ENCODE results near the gene TMEM18.
"Not testable (repeated sequence)": the region's sequence is repeated elsewhere in the genome, so short reads cannot be mapped to it uniquely, and the experiment has no call there.

The TMEM18 gene

DNA sequence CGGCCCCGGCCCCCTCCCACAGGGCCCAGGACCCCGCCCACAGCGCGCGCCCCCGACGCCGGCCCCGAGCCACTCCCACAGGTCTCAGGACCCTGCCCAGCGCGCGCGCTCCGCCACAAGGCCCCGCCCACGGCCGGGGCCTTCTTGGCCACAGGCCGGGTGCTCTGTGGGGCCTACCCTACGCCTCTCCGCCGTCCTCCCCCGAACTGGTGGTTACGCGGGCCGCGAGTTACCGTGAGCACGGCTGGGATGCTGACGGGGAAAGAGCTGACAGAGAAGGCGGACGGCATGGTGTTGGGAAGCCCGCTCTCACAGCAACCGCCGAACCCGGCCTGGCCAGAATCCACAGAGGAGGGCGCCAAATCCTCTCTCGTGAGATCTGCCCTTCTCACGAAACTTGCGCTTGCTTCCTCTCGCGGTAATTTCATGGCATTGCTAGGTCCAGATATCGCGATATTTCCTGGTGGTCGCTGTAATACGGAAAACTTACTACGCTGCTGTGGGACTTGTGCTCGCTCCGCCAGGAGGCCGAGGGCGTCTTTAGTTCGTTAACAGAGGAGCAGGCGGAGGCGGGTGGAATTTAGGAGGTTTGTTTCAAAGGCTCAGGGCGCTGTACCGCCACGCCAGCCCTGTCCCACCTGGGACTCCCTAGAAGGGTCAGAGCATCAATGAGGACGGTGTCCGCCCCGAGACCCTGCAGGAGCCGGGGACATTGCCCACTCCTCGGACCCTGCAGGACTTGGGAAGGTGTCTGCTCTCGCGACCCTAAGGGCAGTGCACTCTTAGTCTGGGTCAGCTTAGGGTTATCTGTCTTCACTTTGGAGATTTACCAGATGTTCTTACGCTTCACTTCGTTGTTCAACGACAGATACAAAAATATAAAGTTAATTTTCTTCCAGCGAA lies at the start of gene TMEM18:
Gene TMEM18, minus strand, starts transcription at position 351 of the 903 bp plus-strand sequence. Its CDS starts 61 bp downstream, at position 290.
- peak; percentile 97 for DNase-seq

- DNase-seq = no peak
Measured at GRCh38 chr2:726169-726568, 49.0 kb upstream of the TMEM18 start.

DNA sequence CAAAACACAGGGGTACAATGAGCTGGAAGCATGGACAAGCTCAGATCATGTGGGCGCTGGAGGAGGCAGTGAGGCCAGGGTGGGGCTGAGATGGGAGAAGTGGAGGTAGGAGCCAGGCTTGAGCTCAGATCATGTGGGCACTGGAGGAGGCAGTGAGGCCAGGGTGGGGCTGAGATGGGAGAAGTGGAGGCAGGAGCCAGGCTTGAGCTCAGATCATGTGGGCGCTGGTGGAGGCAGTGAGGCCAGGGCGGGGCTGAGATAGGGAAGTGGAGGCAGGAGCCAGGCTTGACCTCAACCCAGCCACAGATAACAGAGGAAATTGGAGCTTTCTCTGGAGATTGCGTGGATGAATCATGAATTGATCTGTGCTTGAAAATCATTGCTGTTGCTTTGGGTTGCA lies 48.3 kb upstream of the TMEM18 start:
- DNase-seq = no peak

DNA sequence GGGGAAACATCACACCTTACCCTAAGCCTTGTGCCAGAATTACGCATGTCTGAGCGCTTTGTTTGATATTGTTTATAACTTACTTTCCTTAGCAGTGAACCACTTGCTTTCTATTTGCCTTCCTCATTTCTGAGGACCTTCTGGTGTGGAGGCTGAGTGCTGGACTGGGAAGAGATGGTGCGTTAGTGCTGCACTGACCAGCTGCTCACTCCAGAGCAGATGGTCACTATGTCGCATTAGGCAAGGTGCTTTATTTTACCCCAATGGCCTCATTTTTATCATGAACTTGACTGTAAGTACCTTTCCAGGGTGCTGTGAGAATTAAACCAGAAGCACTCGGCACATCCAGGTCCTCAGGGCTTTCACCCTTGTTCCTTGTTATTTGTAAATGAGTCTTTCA lies 46.6 kb upstream of the TMEM18 start:
- DNase-seq = no peak

- no peak for DNase-seq
Measured at GRCh38 chr2:720842-721241, 43.6 kb upstream of the TMEM18 start.

DNA sequence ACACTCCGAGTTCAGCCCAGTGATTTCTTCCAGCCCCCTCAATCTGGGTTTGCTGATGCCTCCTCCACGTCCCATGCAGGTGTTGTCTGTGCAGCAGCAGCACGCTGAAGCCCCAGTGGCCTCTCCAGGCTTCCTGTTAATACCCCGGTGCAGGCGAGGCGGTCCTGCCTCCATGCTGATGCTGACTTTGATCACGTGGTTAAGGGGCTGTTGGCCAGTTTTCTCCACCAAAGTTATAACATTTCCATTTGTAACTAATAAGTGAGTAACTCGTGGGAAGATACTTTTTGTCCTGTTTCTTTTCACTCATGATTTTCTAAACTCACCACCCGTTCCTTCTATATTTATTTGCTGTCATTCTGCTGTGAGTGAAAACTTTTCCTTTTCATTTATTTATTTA lies 42.5 kb upstream of the TMEM18 start:
- DNase-seq = peak; percentile 46

- no peak for DNase-seq
Measured at GRCh38 chr2:719191-719590, 42.0 kb upstream of the TMEM18 start.

- DNase-seq = no peak
Measured at GRCh38 chr2:717661-718060, 40.5 kb upstream of the TMEM18 start.

GRCh38 chr2:715854-716560 lies 38.8 kb upstream of the TMEM18 start:
- DNase-seq = no peak

DNA sequence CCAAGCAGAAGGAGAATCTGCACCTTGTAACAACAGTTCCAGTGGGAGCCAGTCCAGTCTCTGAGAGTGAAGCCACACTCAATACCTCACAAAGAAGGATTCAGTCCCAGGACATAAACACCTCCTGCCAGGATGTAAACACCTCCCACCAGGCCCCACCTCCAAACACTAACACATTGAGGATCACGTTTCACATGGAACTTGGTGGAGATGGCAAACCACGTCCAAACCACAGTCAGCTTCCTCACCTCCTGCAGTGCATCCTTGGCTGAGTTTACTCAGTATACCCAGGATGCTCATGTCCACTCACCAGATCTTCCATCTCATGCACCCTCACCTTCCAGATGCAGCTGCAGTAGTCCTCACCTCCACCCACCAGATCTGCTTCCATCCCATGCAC lies 37.8 kb upstream of the TMEM18 start:
- no peak for DNase-seq

GRCh38 chr2:714005-714741 lies 37.0 kb upstream of the TMEM18 start:
- no peak for DNase-seq

DNA sequence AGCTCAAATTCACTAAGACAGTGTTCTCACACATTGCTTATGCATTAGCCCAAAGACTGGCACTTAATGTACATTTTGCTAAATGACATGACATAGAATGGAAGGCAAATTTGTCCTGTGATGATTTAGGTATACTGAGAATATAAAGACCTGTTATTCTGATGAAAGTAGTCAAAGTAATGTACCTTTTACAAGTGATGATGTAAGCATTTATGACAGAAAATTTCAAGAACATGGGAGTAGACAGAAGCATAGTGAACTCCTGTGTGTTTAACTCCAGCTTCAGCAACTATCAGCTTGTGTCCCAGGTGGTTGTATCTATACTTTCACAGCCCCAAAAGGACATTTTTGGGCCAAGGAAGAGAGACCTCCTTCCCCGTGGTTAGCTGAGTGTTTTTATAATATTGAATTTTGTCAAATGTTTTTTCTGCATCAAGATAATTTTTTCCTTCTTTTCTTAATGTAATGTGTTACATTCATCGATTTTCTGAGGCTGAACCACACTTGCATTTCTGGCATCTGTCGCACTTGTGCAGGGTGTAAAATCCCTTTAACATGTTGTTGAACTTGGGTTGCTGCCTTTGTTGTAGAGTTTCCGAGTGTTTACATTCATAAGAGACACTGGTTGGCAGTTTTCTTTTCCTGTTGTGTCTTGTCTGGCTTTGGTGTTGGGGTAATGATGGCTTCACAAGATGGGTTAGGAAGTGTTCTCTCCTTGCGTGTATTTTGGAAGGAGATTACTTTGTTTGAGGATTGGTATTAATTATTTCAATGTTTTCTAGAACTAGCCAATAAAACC lies 33.9 kb upstream of the TMEM18 start:
- DNase-seq = no peak

GRCh38 chr2:709138-709765 lies 32.0 kb upstream of the TMEM18 start:
- no peak for DNase-seq

- DNase-seq = no peak
Measured at GRCh38 chr2:708667-709066, 31.5 kb upstream of the TMEM18 start.

DNA sequence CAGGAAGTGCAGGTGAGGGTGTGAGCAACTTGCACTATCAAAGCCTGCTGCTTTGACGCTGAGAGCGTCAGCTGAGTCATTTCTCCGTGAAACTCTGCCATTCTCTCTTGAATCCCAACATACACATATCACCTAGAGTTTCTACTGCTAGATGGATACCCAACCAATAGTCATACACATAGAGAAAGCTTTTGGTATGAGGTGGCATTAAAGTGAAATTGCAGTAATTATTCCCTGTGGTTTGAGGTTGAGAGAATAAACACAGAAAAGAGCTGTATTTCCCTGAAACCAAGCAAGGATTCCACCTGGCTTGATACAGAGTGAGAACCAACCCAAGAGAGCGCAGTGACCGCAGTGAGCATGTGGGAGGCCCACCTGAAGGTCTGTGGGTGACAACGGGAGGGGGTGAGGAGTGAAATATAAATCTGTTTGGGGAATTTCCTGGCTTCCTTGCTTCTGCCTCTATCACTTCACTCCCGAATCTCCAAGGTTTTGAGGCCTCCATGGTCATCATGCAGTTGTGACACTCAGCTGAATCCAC lies 28.8 kb upstream of the TMEM18 start:
- DNase-seq = no peak

- DNase-seq = not testable (repeated sequence)
Measured at GRCh38 chr2:702765-703164, 25.6 kb upstream of the TMEM18 start.

DNA sequence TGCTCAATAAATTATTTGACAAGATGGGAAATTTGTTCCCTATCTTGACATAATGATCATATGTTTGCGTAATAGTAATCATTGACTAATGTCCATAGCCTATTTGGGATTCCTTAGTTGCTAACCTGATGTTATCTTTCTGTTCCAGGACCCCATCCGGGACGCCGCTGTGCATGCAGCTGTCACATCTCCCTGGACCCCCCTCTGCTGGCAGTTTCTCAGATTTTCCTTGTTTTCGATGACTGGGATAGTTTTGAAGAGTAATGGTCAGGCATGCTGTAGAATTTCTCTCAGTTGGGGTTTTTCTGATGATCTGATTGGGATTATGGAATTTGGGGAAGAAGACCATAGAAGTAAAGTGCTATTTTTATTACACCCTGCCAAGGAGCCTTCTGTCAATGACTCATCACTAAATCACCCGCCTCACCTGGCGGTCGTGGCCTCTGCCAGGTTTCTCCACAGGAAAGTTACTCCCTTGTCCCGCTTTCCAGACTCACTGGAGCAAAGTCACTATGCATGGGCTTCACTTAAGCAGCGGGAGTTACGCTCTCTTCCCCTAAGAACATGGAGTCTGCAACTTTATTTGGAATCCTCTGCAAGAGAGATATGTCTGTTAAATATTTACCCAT lies 19.9 kb upstream of the TMEM18 start:
- no peak for DNase-seq

DNA sequence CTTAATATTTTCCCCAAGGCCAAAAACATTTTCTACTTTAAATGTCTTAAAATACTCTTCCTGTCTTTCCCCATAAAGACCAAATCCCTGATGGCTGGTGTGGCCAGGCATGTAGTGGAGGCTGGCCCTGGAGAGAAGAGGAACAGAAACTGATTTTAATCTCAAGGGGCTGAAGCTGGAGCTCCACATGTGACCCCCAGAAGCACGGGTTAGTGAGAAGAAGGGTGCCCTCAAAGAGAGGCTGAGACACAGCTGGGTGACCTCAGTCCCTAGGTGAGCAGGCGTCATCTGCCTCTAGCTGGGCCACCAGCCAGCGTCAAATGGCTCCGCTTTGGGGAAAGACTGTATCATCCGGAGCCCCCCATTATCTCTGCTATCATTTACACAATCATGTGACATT lies 19.3 kb upstream of the TMEM18 start:
- DNase-seq = no peak

GRCh38 chr2:694906-695510 lies 17.8 kb upstream of the TMEM18 start:
- no peak for DNase-seq

GRCh38 chr2:694174-694573 lies 17.0 kb upstream of the TMEM18 start:
- no peak for DNase-seq

- no peak for DNase-seq
Measured at GRCh38 chr2:693606-694005, 16.4 kb upstream of the TMEM18 start.
